Body of pancreas (tissue), 4 donors: ENCODE data around the gene RAB17. TPM values are rescaled to one million over a fixed set of nuclear protein-coding genes. Genes with fewer than 3 reads are reported as not detected.

Experiments used
- ATAC-seq: fragments of 150-250 bp; one replicate; pipeline ENCODE4 v1.9.1; 2016
- DNase-seq, 4 donors: peaks; one replicate each; pipeline ENCODE4 v3.0.0-alpha.2; 2019
- H3K27ac ChIP-seq, 4 donors: fragments of 200-600 bp; sonication (generic); 1 replicate in 3 of 4; 2 replicates in 1 of 4; pipeline versions ENCODE4 v1.5.1 to v1.6.1; 2016 to 2019; ENCODE audit warnings: mild to moderate bottlenecking in 1 of 4, mixed read lengths in 1 of 4, moderate library complexity in 1 of 4
- H3K27me3 ChIP-seq, 2 donors: fragments of 200-600 bp; sonication (generic); one replicate each; pipeline ENCODE4 v1.6.0; 2016; ENCODE audit warnings: mild to moderate bottlenecking in 1 of 2
- H3K36me3 ChIP-seq, 2 donors: fragments of 200-600 bp; sonication (generic); replicated peaks in 1 of 2; 2 replicates each; pipeline ENCODE4 v1.5.1; 2016; ENCODE audit warnings: low read depth in 2 of 2; ENCODE audit not compliant: insufficient read depth in 1 of 2
- H3K4me1 ChIP-seq: fragments of 200-600 bp; sonication (generic); one replicate; pipeline ENCODE4 v1.6.0; 2016
- H3K4me3 ChIP-seq, 2 donors: fragments of 200-600 bp; sonication (generic); 1 replicate in 1 of 2; 2 replicates in 1 of 2; pipeline ENCODE4 v1.5.1; 2016 to 2019
- H3K9me3 ChIP-seq, 3 donors: fragments of 200-600 bp; sonication (generic); 1 replicate in 2 of 3; 2 replicates in 1 of 3; pipeline ENCODE4 v1.5.1; 2016
- POLR2A ChIP-seq, 3 donors: fragments of 450-650 bp; IDR thresholded peaks; one replicate each; pipeline ENCODE4 v1.6.1; 2016; ENCODE audit warnings: antibody characterized with exemption in 3 of 3, mild to moderate bottlenecking in 2 of 3
- WGBS, 2 donors: methylation state at CpG; one replicate each; pipeline ENCODE4 v1.1.5; 2017; 5-methylcytosine and 5-hydroxymethylcytosine counted together
- intact Hi-C: fragments of 100-400 bp; cut with DNase I; formaldehyde crosslinking; loops from one replicate; pipeline ENCODE4 v1.15.1; 2023
- total RNA-seq, 2 donors: library from RNA; depleted of rRNA; stranded (reverse); fragments of >200 nt; gene quantifications; one replicate each; pipeline ENCODE4 v1.1.0, GENCODE V29; 2016
- TF ChIP-seq, protein P1 (sequence below), 7 experiments: fragments of 450-650 bp in 4 of 7; fragments of 200-600 bp in 3 of 7; sonication (generic) in 3 of 7; IDR thresholded peaks; one replicate each; pipeline ENCODE4 v1.5.1; 2016 to 2019; ENCODE audit warnings: antibody characterized with exemption in 7 of 7

The RAB17 gene
- total RNA-seq, 2 donors from 2014 or later: 35.3 to 38.9 TPM

DNA sequence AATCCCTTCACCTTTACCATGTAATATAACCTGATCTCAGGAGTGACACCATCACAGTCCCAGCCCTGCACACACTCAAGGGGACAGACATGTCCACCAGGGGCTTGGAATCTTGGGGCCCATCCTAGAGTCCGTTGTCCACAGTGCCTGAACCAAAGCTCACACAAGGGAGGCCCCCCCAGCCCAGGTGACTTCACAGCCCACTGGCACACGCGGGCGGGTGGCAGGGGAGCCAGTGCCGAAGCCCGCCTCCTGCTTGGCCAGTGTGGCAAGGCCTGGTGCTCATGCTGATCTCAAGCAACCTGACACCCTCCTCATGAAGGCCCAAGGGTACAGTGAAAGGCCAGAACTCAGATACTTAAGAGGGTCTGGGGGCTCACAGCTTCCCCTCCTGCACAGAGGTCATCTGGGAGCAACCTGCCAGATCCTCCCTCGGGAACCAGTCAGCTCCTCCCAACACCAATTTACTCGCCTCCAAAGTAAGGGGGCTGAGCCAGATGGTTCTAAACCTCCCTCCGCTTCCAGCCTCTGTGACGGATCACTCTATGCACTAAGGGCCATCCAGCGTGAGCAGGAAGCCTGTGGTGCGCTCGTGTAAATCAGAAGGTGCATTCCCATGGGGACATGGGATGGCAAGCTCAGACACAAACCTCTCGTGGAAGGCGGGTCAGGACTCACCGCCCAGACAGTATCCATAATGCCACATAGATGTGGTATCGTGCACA, 3.2 kb upstream of the RAB17 start:
- DNase-seq: no peak
- Histone ChIP-seq H3K4me3 (no peak overlapping the region), H3K4me1 (peaks cover 58% of the 10 kb centered on the region), H3K27ac (peak overlapping the region in 3 of 4 donors; percentile 26 to 79 (median 61)), H3K9me3 (no peaks in the 10 kb centered on the region), H3K27me3 (no peaks in the 10 kb centered on the region), H3K36me3 (no peaks in the 10 kb centered on the region)
- WGBS, 2 donors: 93 to 96% methylated on average over 13 to 17 of the region's 17 CpGs
- intact Hi-C loops: no loop called here
- ATAC-seq: no peak
- TF ChIP-seq, protein P1, sequence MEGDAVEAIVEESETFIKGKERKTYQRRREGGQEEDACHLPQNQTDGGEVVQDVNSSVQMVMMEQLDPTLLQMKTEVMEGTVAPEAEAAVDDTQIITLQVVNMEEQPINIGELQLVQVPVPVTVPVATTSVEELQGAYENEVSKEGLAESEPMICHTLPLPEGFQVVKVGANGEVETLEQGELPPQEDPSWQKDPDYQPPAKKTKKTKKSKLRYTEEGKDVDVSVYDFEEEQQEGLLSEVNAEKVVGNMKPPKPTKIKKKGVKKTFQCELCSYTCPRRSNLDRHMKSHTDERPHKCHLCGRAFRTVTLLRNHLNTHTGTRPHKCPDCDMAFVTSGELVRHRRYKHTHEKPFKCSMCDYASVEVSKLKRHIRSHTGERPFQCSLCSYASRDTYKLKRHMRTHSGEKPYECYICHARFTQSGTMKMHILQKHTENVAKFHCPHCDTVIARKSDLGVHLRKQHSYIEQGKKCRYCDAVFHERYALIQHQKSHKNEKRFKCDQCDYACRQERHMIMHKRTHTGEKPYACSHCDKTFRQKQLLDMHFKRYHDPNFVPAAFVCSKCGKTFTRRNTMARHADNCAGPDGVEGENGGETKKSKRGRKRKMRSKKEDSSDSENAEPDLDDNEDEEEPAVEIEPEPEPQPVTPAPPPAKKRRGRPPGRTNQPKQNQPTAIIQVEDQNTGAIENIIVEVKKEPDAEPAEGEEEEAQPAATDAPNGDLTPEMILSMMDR (IDR thresholded peaks at IDR 0.05): no peak
- TF ChIP-seq POLR2A (IDR thresholded peaks at IDR 0.05): no peak

DNA sequence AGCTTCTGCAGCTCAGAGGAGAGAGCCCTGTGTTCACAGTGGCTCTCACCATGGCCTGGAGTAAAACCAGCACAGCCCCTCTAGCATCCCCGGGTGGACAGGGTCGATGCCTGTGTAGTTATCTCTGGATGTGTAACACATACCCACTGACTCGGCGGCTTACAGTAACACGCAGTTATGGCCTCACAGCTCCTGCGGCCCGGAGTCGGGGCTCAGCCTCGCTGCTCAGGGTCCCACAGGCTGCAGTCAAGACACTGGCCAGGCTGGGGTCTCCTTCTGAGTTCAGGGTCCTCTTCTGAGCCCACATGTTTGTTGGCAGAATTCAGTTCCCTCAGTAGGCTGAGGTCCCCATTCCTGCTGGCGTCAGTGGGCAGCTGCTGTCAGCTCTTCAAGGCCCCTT, 2.5 kb upstream of the RAB17 start:
- H3K4me3 ChIP-seq: no peak overlapping the region
- DNase-seq: no peak
- 92% methylated on average over 5 to 10 of the region's 10 CpGs for WGBS, 2 donors
- ATAC-seq: no peak
- peaks cover 65% of the 10 kb centered on the region for H3K4me1 ChIP-seq
- H3K9me3 ChIP-seq: no peaks in the 10 kb centered on the region
- no peaks in the 10 kb centered on the region for H3K27me3 ChIP-seq
- H3K36me3 ChIP-seq: no peaks in the 10 kb centered on the region
- TF ChIP-seq, protein P1 (IDR thresholded peaks at IDR 0.05): no peak
- no peak for TF ChIP-seq POLR2A (IDR thresholded peaks at IDR 0.05)
- intact Hi-C loops: no loop called here
- no peak overlapping the region for H3K27ac ChIP-seq

DNA sequence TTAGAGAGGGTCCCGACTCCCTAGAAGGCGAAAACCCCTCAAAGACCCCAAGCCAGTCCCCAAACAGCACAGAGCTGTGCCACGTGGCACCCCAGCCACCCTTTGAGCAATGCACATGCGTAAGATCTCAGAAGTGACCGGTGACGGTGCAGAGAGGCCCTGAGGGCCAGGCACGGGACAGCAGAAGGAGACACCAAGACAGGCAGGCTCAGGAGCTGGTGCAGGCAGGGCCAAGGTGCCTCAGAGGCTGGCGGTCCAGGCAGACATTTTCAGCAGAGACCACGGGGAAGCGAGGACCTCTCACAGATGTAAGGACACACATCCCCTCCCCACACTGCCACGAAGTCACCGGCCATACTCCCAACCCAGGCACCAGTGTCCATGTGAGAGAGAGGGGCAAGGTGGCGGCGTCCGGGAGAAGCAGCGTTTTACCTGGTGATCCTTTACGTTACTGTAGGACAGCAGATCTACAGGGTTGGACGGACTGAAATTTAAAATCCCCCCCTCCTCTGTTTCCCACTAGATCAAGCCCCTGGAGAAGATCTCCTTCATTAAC, 2.0 kb upstream of the RAB17 start:
- WGBS, 2 donors: 90 to 94% methylated on average over 15 to 17 of the region's 18 CpGs
- intact Hi-C loops: no loop called here

DNA sequence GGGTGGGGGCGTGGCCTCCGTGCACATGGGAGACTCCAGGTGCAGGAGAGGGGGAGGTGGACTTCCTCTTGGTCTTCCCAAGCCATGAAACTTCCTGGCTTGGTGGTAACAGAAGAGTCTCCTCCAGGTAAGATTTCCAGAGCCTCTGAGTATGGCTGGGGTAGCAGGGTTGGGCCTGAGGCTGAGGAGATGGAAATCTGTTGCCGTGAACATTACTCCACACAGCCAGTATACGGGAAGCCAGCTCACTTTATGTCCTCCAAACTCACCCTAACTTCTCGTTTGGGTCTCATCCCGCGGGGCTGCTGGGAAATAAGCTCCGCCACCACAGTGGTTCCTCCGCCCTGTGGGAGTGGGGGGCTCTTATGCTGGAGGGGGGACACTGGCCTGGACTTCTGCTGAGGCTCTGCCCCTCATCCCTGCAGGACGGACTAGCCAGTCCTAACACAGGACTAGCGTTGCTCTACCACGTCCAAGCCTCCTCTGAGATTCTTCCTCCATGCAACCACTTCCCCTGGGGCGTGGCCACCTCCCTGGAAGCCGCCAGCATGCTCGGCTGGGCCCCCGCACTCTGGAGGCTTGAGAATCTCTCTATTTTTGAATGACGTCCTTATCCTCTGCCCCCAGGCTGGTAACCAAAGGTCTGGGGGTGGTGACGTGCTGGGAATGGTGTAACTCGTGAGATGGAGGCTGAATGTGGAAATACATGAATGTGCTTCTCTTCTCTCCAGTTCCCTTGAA, 777 bp upstream of the RAB17 start:
- intact Hi-C loops: no loop called here
- ATAC-seq (no peak), DNase-seq (peak; percentile 27 to 86 (median 85))
- Histone ChIP-seq H3K9me3 (no peaks in the 10 kb centered on the region), H3K4me1 (peaks cover 81% of the 10 kb centered on the region), H3K4me3 (peak overlapping the region in 1 of 2 donors; percentile 16), H3K27ac (peak overlapping the region; percentile 90 to 95 (median 93)), H3K27me3 (no peaks in the 10 kb centered on the region), H3K36me3 (no peaks in the 10 kb centered on the region)
- TF ChIP-seq, protein P1 (IDR thresholded peaks at IDR 0.05): no peak
- TF ChIP-seq POLR2A (IDR thresholded peaks at IDR 0.05): no peak
- 23 to 34% methylated on average over 8 to 19 of the region's 19 CpGs for WGBS, 2 donors

More for the DNA sequence above, 2.0 kb upstream of the RAB17 start:
- peaks cover 70% of the 10 kb centered on the region for H3K4me1 ChIP-seq
- H3K27me3 ChIP-seq: no peaks in the 10 kb centered on the region
- DNase-seq (no peak), ATAC-seq (no peak)
- peak overlapping the region in 2 of 4 donors; percentile 93 to 95 for H3K27ac ChIP-seq
- H3K36me3 ChIP-seq: no peaks in the 10 kb centered on the region
- no peak overlapping the region for H3K4me3 ChIP-seq
- no peaks in the 10 kb centered on the region for H3K9me3 ChIP-seq
- no peak for TF ChIP-seq POLR2A (IDR thresholded peaks at IDR 0.05)
- TF ChIP-seq, protein P1 (IDR thresholded peaks at IDR 0.05): no peak
